Chondrocyte (in vitro differentiated cells): ENCODE results near the gene TSHB. TPM values are rescaled to one million over a fixed set of nuclear protein-coding genes. Genes with fewer than 3 reads are reported as not detected.

ENCODE experiments used
- DNase-seq: peaks from one replicate; pipeline ENCODE4 v3.0.0; 2021; ENCODE audit warnings: mixed read lengths, low spot score
- H3K27ac Mint-ChIP-seq: one replicate; pipeline ENCODE4 v1.8.0; 2021; ENCODE audit warnings: mild to moderate bottlenecking, moderate library complexity, mixed read lengths; ENCODE audit not compliant: unreplicated experiment
- H3K27me3 Mint-ChIP-seq: 2 replicates; pipeline ENCODE4 v1.8.0; 2021; ENCODE audit warnings: low read depth, mixed read lengths
- H3K36me3 Mint-ChIP-seq: 2 replicates; pipeline ENCODE4 v1.8.0; 2021; ENCODE audit warnings: low read depth, mixed read lengths
- H3K4me1 Mint-ChIP-seq: 2 replicates; pipeline ENCODE4 v1.8.0; 2021; ENCODE audit warnings: low read depth, mild to moderate bottlenecking, mixed read lengths
- H3K4me3 Mint-ChIP-seq: one replicate; pipeline ENCODE4 v1.8.0; 2021; ENCODE audit warnings: mild to moderate bottlenecking, moderate library complexity, mixed read lengths; ENCODE audit not compliant: unreplicated experiment
- H3K9me3 Mint-ChIP-seq: 2 replicates; pipeline ENCODE4 v1.8.0; 2021; ENCODE audit warnings: low read depth, mixed read lengths
- CTCF ChIP-seq: fragments of 200-600 bp; sonication (generic); IDR thresholded peaks from 2 replicates; pipeline ENCODE4 v1.5.0; 2021; ENCODE audit warnings: antibody characterized with exemption, mild to moderate bottlenecking, moderate library complexity
- total RNA-seq: library from RNA; stranded (reverse); gene quantifications from 3 replicates; pipeline ENCODE4 v1.2.1, GENCODE V29; 2021

TSHB gene
- total RNA-seq, 1 donor from 2014 or later, result not detected

DNA sequence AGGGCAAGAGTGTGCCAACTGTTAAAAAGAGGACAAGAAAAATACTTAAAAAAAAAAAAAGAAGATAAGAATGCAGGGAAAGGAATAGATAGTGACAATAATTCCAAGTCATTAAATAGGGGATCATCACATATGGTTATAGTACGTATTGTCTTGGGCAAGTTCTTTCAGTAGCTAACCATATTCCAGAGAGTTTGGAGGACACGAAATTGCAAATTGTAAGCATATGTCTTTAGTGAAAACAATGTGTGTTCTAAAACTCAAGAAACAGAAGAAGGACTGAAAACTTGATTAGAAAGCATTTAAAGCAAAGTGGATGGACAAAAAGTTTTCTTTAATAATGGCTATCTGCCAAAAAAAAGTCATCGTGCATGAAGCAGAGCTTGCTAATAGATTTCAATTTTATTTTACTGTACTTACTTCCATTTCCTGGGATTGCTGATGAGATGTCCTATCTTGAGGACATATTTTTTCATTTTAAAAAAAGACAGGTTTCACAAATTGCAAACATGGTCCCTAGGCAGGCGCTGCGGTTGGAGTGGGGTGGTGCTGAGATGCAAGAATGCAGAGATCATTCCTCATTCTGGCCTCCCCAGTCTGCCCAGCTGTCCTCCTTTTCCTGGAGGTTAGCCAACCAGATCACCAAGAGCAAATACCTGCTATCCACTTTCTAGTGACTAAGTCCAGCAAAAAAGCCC is 47.8 kb downstream of the TSHB start:
- H3K4me3 Mint-ChIP-seq, result no peak overlapping the region
- no peak for DNase-seq
- no peaks in the 10 kb centered on the region for H3K9me3 Mint-ChIP-seq

DNA sequence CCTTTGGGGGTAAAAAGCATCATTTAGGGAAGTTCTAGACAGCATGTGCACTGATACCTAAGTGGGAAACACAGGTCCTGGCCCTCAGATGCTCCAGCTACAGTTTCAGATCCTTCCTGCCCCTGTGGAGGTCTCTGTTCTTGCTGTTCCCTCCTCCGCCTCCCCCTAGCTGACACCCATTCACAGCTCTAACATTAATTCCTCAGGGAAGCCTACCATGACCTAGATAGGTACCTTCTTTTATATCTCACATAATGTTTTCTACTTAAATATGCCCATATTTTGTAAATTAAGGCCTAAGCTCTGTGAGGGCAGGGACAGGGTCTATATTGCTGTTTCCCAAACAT is 48.3 kb downstream of the TSHB start:
- no peak for TF ChIP-seq CTCF
- Mint-ChIP-seq H3K27ac (peak overlapping the region; percentile 80), H3K36me3 (peaks cover 10% of the 10 kb centered on the region), H3K9me3 (no peaks in the 10 kb centered on the region), H3K4me1 (peaks cover 98% of the 10 kb centered on the region), H3K4me3 (no peak overlapping the region), H3K27me3 (no peaks in the 10 kb centered on the region)
- DNase-seq, result no peak

More for the DNA sequence above, 47.8 kb downstream of the TSHB start:
- peaks cover 8% of the 10 kb centered on the region for H3K36me3 Mint-ChIP-seq
- peak overlapping the region; percentile 80 for H3K27ac Mint-ChIP-seq
- H3K27me3 Mint-ChIP-seq, result no peaks in the 10 kb centered on the region
- TF ChIP-seq CTCF, result no peak
- H3K4me1 Mint-ChIP-seq, result peaks cover 98% of the 10 kb centered on the region

DNA sequence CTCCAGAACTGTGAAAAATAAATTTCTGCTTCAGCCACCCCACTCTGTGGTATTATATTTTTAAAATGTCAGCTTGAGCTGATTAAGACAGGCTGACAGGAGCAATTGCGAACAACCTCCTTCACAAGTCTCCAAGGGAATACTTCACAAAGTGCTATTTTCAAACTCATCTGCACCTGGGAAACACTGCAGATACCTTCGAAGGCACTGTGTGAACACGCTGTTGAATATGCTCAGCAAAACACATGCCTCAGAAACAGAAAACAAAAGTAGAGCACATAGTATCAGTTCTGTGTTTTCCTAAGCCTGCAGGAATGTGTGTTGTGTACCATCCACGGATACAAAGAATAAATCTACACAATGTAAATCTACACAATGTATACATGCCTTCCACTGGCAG is 49.1 kb downstream of the TSHB start:
- H3K9me3 Mint-ChIP-seq, result no peaks in the 10 kb centered on the region
- no peak for TF ChIP-seq CTCF
- no peaks in the 10 kb centered on the region for H3K27me3 Mint-ChIP-seq
- peak overlapping the region; percentile 80 for H3K27ac Mint-ChIP-seq
- peaks cover 11% of the 10 kb centered on the region for H3K36me3 Mint-ChIP-seq
- H3K4me1 Mint-ChIP-seq, result peaks cover 98% of the 10 kb centered on the region
- no peak for DNase-seq
- H3K4me3 Mint-ChIP-seq, result no peak overlapping the region

DNA sequence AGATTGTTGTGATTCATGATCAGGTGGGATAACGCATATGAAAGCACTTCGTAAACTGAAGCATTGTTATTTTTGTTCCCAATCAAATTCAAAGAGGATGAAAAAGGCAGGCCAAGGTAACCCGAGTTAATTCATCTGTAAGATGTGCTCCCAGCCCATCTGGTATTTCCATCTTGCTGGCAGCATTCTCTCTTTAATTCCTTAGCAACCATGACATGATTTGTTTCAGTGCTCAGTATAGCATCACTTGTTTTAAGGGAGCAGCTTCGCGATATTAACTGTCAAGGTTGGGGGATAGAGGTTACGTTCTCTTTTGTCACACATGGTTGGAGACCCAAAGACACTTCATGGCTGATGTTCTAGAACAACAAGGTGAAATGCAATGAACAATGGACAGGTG is 53.3 kb downstream of the TSHB start:
- TF ChIP-seq CTCF, result no peak

More for the DNA sequence above, 53.3 kb downstream of the TSHB start:
- Mint-ChIP-seq H3K27me3 (no peaks in the 10 kb centered on the region), H3K27ac (peak overlapping the region; percentile 8), H3K4me3 (no peak overlapping the region), H3K36me3 (peaks cover 13% of the 10 kb centered on the region), H3K4me1 (peaks cover 97% of the 10 kb centered on the region), H3K9me3 (no peaks in the 10 kb centered on the region)
- DNase-seq, result no peak

Other genes starting within 250 kb of the TSHB start
- gene SIKE1, start 249.1 kb upstream of the TSHB start, total RNA-seq, result 55.0 to 60.0 TPM (median 56.2 TPM) in 3 replicates
- gene SYCP1, start 175.0 kb upstream of the TSHB start, total RNA-seq, result not detected in 3 replicates
- 218 to 498 TPM (median 227 TPM) in 3 replicates for gene TSPAN2, start 59.7 kb downstream of the TSHB start, total RNA-seq